Amniotic epithelial cell (primary cell): ENCODE results near the gene NEK8.

Experiments
- DNase-seq: peaks from one replicate; pipeline ENCODE4 v3.0.0-alpha.2; 2010; ENCODE audit warnings: low read depth

NEK8 gene

DNA sequence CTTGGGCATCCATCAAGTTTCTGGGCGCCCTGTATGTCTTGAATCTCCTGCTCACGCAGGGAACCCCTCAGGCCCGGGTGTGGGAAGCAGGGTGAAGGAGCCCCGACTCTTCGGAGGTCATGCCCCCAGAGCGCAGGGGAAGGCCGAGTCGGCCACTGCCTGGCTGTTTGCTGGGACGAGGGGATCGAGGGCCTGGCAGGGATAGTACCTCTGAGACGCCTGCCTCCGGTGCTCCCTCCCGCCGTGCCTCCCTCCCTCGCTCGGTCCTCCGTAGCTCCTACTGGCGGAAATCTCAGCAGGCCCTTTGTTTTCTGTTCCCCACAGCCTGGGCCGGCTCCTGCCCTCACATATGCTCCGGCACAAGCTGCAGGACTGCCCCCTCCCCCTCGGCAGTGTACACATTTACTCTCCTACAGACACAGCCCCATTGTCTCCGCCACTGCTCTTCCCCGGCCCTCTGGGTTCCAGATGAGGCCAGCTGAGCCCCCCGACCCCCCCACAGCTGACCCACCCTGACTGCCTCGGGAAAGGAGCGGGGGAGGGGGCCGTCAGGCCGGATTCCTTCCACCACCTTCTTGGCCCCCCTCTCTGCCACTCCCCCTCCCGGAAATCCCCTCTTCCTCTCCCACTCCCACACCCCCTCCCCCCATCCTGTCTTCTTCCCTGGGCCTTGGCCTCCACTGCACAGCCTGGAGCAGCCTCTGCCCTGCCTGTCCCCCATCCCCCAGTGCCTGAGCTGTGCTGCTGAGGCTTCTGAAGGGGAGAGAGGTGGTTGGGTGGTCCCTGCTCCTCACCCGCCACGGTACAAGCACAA lies 16.6 kb downstream of the NEK8 start:
- peak; percentile 55 for DNase-seq

DNA sequence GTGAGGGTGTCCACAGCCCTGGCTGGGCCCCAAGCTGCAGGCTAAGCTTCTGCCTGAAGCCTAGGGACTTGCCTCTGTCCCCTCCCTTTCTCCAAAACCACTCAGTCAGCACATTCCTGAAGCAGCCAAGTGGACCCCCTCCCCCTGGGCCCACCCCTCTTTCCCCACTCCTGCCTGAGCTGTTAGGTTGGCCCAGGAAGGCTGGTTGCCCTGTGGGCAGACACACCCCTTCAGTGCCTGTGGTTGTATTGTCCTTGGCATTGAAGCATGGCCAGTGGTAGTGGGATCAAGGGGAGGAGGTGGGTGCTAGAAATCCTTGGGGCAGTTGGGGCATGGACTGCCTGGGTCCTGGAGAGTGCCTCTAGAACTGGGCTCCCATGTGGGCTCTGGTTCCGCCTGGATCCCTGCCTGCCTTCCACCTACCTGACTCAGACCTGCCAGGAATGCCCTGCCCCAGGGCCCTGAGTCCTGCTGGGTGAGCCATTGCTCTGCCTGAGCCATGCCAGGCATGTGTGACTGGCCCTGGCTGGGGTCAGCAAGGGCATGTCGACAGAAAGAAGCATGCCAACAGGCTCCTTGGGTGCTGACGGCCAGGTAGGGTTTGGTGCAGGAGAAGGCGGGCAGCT lies 17.3 kb downstream of the NEK8 start:
- DNase-seq, result no peak

DNA sequence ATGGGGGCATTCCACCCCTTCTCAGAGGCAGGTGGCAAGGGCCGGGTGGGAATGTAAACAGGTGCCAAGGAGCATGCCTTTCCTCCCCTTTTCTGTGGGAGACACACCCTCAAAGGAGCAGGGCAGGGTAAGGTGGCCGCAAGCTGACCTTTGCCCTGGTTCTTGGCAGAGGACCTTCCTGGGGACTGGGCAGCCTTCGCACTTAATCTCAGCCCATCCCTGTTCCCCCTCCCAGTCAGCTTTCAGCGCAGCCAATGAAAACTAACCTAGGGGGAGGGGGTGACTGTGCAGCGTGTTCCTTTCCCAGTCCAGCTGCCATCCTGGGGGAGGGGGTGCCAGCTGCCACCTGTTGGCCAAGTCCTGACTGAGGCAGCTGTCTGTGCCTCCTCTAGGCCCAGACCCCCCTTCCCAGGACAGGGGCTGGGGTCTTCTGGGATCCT lies 18.0 kb downstream of the NEK8 start:
- DNase-seq, result no peak

DNA sequence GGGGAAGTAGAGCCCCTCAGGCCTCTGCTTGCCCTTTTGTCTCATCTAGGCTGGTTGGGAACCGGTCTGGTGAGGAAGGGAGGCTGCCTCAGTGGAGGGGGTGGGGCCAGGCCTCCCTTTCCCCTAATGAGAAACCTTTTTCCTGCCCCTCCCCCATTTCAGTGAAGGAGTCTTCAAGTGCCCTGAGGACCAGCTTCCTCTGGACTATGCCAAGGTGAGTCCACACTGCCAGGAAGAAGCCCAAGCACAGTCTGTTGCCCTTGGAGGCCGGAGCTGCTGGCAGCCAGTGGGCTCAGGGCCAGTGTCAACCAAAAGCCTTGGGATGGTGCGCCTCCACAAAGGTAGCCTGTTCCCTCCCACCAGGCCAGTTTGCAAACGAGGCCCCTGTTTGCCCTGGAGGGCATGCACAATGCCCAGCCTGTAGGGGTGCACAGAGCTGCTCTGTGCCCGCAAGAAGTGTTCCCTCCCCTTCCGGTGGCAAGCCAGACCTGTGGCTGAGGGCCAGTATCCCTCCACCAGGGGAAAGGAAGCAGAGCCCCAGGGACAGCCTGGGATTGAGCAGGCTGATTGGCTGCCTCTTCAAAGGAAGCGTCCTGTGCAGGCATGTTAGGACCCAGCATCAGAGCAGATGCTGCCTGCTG lies 18.6 kb downstream of the NEK8 start:
- no peak for DNase-seq

DNA sequence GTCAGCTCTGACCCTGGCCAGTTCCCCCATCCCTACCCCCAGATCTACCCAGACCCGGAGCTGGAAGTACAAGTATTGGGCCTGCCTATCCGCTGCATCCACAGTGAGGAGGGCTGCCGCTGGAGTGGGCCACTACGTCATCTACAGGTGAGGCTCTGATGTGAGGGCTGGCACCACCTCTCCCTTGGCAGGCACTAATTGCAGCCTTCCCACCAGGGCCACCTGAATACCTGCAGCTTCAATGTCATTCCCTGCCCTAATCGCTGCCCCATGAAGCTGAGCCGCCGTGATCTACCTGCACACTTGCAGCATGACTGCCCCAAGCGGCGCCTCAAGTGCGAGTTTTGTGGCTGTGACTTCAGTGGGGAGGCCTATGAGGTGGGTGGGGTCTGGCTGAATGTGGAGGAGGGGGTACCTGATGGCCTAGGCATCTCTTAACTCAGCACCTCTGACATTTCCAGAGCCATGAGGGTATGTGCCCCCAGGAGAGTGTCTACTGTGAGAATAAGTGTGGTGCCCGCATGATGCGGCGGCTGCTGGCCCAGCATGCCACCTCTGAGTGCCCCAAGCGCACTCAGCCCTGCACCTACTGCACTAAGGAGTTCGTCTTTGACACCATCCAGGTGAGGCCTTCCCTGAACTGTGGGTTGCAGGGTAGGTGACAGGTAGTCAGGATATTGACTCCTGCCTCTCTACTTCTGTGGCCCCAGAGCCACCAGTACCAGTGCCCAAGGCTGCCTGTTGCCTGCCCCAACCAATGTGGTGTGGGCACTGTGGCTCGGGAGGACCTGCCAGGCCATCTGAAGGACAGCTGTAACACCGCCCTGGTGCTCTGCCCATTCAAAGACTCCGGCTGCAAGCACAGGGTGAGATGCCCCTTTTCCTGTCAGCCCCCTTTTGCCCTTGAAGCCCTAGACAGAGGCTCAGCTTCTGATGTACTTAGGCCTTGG lies 19.5 kb downstream of the NEK8 start:
- no peak for DNase-seq

DNA sequence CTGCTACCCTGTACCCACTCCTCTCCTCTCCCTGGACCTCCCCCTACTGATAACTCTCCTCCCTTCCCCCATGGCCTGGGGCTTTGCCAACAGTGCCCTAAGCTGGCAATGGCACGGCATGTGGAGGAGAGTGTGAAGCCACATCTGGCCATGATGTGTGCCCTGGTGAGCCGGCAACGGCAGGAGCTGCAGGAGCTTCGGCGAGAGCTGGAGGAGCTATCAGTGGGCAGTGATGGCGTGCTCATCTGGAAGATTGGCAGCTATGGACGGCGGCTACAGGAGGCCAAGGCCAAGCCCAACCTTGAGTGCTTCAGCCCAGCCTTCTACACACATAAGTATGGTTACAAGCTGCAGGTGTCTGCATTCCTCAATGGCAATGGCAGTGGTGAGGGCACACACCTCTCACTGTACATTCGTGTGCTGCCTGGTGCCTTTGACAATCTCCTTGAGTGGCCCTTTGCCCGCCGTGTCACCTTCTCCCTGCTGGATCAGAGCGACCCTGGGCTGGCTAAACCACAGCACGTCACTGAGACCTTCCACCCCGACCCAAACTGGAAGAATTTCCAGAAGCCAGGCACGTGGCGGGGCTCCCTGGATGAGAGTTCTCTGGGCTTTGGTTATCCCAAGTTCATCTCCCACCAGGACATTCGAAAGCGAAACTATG lies 20.4 kb downstream of the NEK8 start:
- no peak for DNase-seq

DNA sequence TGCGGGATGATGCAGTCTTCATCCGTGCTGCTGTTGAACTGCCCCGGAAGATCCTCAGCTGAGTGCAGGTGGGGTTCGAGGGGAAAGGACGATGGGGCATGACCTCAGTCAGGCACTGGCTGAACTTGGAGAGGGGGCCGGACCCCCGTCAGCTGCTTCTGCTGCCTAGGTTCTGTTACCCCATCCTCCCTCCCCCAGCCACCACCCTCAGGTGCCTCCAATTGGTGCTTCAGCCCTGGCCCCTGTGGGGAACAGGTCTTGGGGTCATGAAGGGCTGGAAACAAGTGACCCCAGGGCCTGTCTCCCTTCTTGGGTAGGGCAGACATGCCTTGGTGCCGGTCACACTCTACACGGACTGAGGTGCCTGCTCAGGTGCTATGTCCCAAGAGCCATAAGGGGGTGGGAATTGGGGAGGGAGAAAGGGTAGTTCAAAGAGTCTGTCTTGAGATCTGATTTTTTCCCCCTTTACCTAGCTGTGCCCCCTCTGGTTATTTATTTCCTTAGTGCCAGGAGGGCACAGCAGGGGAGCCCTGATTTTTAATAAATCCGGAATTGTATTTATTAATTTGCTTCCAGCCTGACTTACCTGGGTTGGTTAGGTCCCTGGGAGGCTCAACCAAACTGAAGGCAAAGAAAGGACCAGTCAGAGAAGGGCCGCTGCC lies 21.1 kb downstream of the NEK8 start:
- DNase-seq, result no peak

DNA sequence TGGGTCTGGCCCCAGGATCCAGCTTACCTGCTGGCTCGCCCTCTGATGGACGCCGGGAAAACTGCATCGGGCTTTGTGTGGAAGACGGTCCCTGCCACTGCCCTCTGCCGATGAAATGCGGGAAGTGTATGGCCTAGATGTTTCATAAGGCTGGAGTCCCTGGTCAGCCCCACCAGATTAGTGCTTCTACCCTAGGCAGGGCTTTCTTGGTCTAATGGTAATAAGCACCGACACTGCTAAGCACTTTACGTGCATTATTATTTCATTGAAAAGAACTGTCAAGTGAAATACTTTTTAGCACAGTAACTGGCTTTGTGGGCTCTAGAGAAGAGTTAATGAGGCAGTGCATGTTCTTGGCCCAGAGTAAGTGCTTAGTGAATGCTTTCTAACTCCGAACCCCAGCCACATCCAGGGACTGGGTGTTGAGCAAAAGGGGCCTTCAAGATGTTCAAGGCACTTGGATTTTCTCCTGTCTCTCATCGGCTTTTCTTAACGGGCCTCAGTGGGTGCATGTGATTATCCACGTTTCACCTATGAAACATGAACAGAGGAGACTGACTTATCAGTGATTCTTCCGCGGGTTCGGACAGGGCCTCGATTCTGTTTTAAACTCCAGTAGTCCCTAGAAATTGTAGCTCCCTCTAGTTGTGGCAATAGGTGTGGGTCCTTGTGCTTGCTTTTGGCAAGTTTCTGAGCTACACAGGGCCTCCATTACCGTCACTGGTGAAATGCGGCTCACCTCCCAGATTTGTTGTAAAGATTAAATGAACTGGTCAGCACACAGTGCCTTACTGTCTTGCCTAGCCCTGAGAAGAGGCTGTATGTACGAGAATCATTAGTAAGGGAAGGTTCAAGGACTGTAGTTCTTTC lies 21.8 kb downstream of the NEK8 start:
- DNase-seq, result peak; percentile 87

DNA sequence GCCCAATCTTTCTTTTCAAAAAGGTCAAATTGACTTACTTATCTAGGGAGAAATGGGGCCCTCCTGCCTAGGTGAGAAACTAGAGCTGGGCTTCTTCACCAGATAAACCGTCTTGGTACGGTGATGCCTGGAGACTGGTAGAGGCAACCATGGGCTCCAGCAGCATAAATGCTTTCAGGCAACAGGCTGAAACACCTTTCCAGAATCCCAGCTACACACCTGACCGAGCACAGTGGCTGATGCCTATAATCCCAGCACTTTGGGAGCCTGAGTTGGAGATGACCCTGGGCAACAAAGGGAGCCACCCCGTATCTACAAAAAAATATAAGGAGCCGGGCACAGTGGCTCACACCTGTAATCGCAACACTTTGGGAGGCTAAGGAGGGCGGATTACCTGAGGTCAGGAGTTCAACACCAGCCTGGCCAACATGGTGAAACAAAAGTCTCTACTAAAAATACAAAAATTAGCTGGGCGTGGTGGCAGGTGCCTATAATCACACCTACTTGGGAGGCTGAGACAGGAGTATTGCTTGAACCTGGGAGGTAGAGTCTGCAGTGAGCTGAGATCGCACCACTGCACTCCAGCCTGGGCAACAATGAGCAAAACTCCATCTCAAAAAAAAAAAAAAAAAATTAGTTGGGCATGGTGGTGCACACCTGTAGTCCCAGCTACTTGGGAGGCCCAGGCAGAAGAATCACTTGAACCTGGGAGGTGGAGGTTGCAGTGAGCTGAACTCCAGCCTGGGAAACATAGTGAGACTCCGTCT lies 23.2 kb downstream of the NEK8 start:
- DNase-seq, result no peak

DNA sequence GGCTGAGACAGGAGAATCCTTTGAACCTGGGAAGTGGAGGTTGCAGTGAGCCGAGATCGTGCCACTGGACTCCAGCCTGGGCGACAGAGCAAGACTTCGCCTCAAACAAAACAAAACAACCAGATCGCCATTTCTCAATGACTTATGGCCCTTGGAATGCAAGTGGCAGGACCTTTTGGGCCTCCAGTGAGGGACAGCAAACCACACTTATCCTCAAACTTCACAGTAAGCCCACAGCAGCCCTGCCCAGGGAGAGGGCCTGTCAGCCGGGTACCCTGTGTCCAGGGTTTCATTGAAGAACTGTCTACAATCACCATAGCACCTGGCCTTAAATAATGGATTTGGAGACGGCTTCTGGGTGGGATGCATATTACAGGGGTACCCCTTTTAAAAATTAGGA lies 26.9 kb downstream of the NEK8 start:
- DNase-seq, result no peak

DNA sequence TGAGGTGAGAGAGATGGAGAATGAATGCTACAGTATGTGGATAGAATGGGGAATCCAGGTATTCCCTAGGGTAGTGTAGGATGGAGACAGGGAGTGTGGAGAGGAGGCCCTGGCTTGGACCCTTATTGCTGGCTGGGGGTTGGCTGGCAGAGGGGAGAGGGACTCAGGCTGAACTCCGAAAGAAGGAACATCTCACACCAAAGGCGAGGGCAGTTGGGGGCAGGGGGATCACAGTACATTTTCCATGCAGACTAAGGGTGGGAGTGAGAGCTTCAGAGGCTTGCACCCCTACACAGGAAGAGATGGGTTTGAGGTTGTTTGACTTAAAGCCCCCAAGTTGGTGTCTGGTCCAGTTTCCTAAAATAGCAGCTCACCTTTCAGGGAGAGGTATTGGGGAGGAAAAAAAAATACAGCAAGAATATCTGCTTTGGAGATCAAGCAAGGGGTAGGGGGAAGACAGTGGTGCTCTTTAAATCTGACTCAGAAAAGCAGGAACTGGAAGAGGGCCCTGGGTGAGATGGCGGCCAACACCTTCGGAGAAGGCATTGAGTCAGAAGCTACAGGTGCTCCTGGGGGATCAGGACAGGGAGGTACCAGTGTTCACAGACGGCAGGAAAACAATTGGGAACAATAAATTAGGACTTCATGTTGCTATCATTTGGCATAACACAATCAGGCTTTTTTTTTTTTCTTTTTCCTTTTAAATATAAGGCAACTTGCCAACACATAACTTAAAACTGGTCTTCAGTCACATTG lies 27.6 kb downstream of the NEK8 start:
- DNase-seq, result no peak

DNA sequence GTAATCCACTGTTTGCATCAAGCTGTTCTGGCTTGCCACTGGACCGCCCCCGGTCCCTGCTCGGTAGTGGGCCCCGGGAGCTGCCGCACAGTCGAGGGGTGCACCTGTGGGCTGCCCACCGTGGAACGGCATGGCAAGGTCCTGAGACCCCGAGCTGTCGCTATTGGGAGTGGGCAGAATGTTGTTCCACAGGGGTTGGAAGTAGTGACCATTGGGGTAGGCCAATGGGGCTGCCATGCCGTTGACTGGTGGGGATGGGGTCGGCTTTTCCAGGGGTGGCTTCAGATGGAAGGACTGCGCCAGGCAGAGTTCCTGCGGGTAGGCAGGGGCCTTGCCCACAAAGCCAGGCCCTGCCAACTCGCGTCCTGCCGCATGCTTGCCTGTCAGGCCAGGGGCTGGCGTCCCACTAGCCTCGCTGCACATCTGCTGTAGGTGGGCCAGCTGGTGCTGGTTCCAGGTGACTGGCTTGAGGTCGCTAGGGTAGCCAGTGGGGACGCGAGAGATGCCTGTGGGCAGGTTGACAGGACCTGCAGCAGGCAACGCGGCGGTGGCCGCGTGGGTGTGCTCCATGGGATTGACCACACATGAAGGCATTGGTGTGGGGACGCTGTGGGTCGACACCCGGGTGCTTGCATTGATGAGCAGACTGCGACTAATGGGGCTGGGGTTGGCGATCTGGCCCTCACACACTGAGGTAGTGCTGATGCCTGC lies 30.0 kb downstream of the NEK8 start:
- DNase-seq, result no peak

DNA sequence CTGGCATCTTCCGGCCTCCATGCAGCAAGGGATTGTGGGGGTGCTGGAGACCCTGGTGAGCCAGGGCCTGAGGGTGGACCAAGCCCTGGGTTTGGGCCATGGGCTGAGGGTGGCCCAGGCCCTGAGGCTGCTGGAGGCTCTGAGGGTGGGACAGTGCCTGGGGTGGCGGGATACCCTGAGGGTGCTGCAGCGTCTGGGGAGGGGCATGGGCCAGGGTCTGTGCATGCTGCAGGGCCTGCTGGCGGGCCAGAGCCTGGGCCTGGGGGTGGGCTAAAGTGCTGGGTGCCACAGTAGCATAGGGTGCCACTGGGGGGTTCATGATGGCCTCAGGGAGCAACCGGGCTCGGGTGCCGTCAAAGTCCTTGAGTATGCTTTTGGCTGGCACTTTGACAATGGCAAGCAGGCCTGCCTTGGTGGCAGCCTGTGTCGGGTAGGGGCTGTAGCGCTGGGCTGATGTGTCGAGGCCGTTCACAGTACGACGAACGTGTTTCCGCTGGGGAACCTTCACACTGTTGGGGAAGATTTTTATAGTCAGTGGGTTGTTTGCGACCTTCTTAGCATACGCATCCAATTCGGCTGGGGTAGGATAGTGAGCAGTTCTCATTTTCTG lies 30.8 kb downstream of the NEK8 start:
- no peak for DNase-seq

DNA sequence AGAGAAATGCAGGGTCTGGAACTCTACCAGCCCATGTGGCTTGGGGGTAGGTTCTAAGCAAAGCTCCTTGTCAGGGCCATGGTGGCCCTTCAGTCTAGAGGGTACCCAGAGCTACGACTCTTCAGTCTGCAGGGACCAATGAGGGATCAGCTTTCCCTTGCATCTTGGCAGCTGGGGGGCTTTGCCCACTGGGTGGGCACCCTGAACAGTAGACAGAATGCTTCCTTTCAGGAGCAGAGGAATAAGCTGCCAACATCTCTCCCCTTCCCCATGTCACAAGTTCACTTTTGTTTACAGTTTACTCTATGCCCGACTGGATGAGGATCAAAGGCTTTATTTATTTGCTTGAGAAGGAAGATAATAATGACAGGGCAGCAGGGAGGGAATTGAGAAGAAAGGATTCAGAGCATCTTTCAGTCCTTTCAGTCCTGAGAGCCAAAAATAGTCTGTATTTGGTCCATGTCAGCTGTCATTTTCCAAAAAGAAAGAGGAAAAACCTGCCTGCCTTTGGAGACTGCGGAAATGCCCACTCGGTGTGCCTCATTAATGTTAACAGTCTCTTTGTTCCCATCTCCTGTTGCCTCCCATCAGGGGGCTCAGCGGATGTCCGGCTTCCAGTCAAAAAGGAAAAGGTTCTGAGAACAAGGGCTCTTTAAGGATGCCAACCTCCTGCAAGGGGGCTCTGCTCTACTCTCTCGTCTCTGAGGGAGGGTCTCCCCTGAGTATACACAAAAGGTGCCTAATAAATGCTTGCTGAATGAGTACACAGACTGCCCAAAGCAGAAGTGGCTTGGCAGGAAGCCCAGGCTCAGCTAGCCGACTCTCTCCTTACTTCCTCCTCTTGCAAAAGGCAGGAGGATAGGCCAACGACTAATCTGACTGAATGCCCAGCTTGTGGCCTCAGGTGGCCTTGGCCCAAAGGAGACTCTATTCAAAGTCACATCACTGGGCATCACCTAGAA lies 32.3 kb downstream of the NEK8 start:
- DNase-seq, result peak; percentile 45

DNA sequence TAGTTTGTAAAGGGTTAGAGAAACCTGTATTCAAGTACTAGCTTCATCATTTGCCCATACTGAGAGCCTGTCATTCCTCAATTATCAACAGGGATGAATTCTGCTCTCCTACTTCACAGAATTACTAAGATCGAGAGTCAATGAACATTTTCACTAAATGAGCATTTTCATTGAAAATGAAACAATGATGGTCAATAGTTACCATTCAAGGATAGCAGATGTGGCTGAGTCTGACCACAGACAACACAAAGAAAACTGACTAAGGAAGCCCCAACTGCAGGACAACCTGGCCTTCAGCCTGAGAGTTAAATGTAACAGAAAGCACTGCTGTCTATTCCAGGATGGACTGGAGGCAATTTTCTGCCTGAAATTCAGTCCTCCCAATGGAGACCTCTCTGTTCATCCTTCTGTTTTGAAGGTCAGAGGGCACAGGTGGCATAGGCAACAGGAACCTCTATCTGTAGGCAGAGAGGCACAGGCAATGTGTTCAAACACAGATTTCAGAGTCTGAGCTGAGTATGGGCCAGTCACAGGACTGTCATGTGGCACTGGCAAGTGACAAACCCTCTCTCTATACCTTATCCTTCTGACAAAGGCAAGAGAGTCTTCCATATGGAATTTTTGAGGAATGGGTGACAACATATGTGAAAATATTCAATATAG lies 34.7 kb downstream of the NEK8 start:
- no peak for DNase-seq
